PC-3 (cell line): ENCODE data around the gene LEUTX. TPM values are rescaled to one million over a fixed set of nuclear protein-coding genes. Genes with fewer than 3 reads are reported as not detected.
"Not testable (repeated sequence)": the region's sequence is repeated elsewhere in the genome, so short reads cannot be mapped to it uniquely, and the experiment has no call there.

Experiments used
- ATAC-seq: fragments of 200-7000 bp; cut with Tn5 transposase; 2 replicates; pipeline ENCODE4 v1.9.1; 2020; ENCODE audit warnings: mild to moderate bottlenecking, moderate library complexity
- BruUV-seq: library from RNA; stranded (reverse); fragments of 400-500 nt; replicated peaks from 2 replicates; lab custom pipeline; 2021; lab: Mats Ljungman, UMichigan
- CTCF ChIA-PET: fragments of 300-600 bp; sonication (Branson Sonifier 250); formaldehyde crosslinking; loops from one replicate; lab custom pipeline; 2022; ENCODE audit warnings: antibody characterized with exemption; lab: Charles Lee
- POLR2A ChIA-PET: fragments of 300-600 bp; sonication (Branson Sonifier 250); formaldehyde crosslinking; loops from one replicate; lab custom pipeline; 2022; ENCODE audit warnings: antibody characterized with exemption; ENCODE audit not compliant: unreplicated experiment; lab: Charles Lee
- DNase-seq: peaks from one replicate; pipeline ENCODE4 v3.0.0-alpha.2; 2015
- H2AFZ ChIP-seq: fragments of 300-600 bp; sonication (generic); 2 replicates; pipeline ENCODE4 v1.6.0; 2016; ENCODE audit warnings: antibody characterized with exemption, low read length
- H3F3A ChIP-seq: fragments of 300-600 bp; sonication (generic); one replicate; pipeline ENCODE4 v1.6.0; 2017; ENCODE audit warnings: antibody characterized with exemption, low read length, control low read depth, mild to moderate bottlenecking; ENCODE audit not compliant: unreplicated experiment
- H3K27ac ChIP-seq: fragments of 300-600 bp; sonication (generic); 2 replicates; pipeline ENCODE4 v1.5.1; 2016; ENCODE audit warnings: mild to moderate bottlenecking, low read length
- H3K27me3 ChIP-seq: fragments of 300-600 bp; sonication (generic); 2 replicates; pipeline ENCODE4 v1.6.1; 2016; ENCODE audit warnings: low read length, mixed read lengths
- H3K36me3 ChIP-seq: fragments of 300-600 bp; sonication (generic); 2 replicates; pipeline ENCODE4 v1.6.1; 2016; ENCODE audit warnings: low read depth, mixed run types, low read length, mixed read lengths
- H3K4me1 ChIP-seq: fragments of 300-600 bp; sonication (generic); 2 replicates; pipeline ENCODE4 v1.5.1; 2016; ENCODE audit warnings: low read length; ENCODE audit not compliant: insufficient read depth
- H3K4me2 ChIP-seq: fragments of 300-600 bp; sonication (generic); 2 replicates; pipeline ENCODE4 v1.6.0; 2016; ENCODE audit warnings: low read length
- H3K4me3 ChIP-seq: fragments of 300-600 bp; sonication (generic); 2 replicates; pipeline ENCODE4 v1.5.1; 2016; ENCODE audit warnings: mild to moderate bottlenecking, low read length, mixed read lengths
- H3K79me2 ChIP-seq: fragments of 300-600 bp; sonication (generic); 2 replicates; pipeline ENCODE4 v1.6.1; 2017; ENCODE audit warnings: low read length, mixed read lengths
- H3K9ac ChIP-seq: fragments of 300-600 bp; sonication (generic); 2 replicates; pipeline ENCODE4 v1.6.0; 2016; ENCODE audit warnings: mild to moderate bottlenecking, low read length
- H3K9me2 ChIP-seq: fragments of 300-600 bp; sonication (generic); replicated peaks from 2 replicates; pipeline ENCODE4 v1.6.1; 2016; ENCODE audit warnings: mixed run types, low read length, mixed read lengths
- H3K9me3 ChIP-seq: fragments of 300-600 bp; sonication (generic); 2 replicates; pipeline ENCODE4 v1.6.1; 2016; ENCODE audit warnings: low read length, mixed read lengths
- H4K20me1 ChIP-seq: fragments of 300-600 bp; sonication (generic); 2 replicates; pipeline ENCODE4 v1.6.1; 2016; ENCODE audit warnings: low read length, mixed read lengths
- CTCF ChIP-seq: fragments of 300-600 bp; sonication (generic); conservative IDR thresholded peaks from 2 replicates; pipeline ENCODE4 v1.5.1; 2017; ENCODE audit warnings: antibody characterized with exemption, low read depth, mild to moderate bottlenecking, low read length
- EZH2 ChIP-seq: fragments of 300-600 bp; sonication (generic); IDR thresholded peaks from one replicate; pipeline ENCODE4 v1.6.1; 2017; ENCODE audit warnings: antibody characterized with exemption, mild to moderate bottlenecking, low read length; ENCODE audit not compliant: unreplicated experiment
- EZH2phosphoT487 ChIP-seq: fragments of 300-600 bp; sonication (generic); IDR thresholded peaks from 2 replicates; pipeline ENCODE4 v1.6.1; 2018; ENCODE audit warnings: mild to moderate bottlenecking, antibody characterized with exemption, low read length, borderline replicate concordance
- intact Hi-C: fragments of 100-400 bp; cut with micrococcal nuclease; formaldehyde crosslinking; loops from 2 replicates; pipeline ENCODE4 v1.9.0; 2023
- total RNA-seq: library from RNA; depleted of rRNA; stranded (reverse); fragments of >200 nt; gene quantifications from 2 replicates; pipeline ENCODE4 v1.2.3, GENCODE V29; 2014

The LEUTX gene
- total RNA-seq, 1 experiment from 2014 or later: not detected

DNA sequence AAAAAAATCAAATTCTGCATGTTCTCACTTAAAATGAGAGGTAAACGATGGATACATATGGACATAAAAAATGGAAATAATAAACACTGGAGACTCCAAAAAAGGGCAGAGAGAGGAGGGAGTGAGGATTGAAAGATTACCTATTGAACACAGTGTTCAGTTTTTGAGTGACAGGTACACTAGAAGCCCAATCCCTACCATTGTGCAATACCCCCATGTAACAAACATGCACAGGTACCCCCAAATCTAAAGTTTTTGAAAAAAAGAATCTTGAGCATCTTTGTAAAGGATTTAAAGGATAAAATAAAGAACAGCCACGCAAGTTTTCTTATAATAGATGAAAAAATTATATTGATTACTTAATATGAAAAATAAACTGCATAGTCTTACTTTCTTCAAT is 24.1 kb upstream of the LEUTX start:
- H3K4me1 ChIP-seq: no peaks in the 10 kb centered on the region
- no peak overlapping the region for H3K4me3 ChIP-seq
- no peaks in the 10 kb centered on the region for H3K36me3 ChIP-seq
- no peaks in the 10 kb centered on the region for H3K9me3 ChIP-seq
- no peak overlapping the region for H3K9ac ChIP-seq
- ATAC-seq (no peak), DNase-seq (no peak)
- no peaks in the 10 kb centered on the region for H4K20me1 ChIP-seq
- H3K79me2 ChIP-seq: no peaks in the 10 kb centered on the region
- H3K27me3 ChIP-seq: peaks cover 63% of the 10 kb centered on the region
- POLR2A ChIA-PET: no interaction called here
- intact Hi-C loops: no loop called here
- no peaks in the 10 kb centered on the region for H3K9me2 ChIP-seq
- H2AFZ ChIP-seq: no peak overlapping the region
- H3F3A ChIP-seq: no peaks in the 10 kb centered on the region
- BruUV-seq: no TSS peak
- TF ChIP-seq CTCF: no peak
- TF ChIP-seq EZH2phosphoT487: no peak
- TF ChIP-seq EZH2: no peak
- no peak overlapping the region for H3K27ac ChIP-seq
- CTCF ChIA-PET: no interaction called here
- no peak overlapping the region for H3K4me2 ChIP-seq

DNA sequence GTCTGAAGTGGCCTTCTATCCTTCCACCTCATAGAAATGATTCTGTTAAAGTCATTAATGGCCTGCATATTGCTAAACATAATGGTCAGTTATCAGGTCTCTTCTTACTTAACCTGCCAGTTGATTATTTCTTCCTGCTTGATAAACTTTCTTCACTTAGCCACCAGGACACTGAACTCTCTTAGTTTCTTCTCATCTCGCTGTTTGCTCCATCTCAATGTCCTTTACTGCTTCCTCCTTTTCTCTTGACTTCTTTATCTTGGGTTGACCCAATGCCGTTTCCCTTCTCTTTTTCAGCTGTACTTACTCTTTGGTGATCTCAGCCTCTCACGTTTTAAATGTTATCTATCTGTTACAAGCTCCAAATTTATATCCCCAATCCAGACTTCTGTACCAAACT is 23.7 kb upstream of the LEUTX start:
- H3K27me3 ChIP-seq: peaks cover 66% of the 10 kb centered on the region
- H3K9me3 ChIP-seq: no peaks in the 10 kb centered on the region
- no peak overlapping the region for H3K4me3 ChIP-seq
- ATAC-seq: no peak
- DNase-seq: no peak
- no peak overlapping the region for H2AFZ ChIP-seq
- H3K79me2 ChIP-seq: no peaks in the 10 kb centered on the region
- H3F3A ChIP-seq: no peaks in the 10 kb centered on the region
- ChIA-PET POLR2A (no interaction called here), CTCF (no interaction called here)
- H3K36me3 ChIP-seq: no peaks in the 10 kb centered on the region
- H3K4me2 ChIP-seq: no peak overlapping the region
- TF ChIP-seq EZH2phosphoT487 (no peak), CTCF (no peak), EZH2 (no peak)
- no peaks in the 10 kb centered on the region for H3K4me1 ChIP-seq
- H3K27ac ChIP-seq: no peak overlapping the region
- no TSS peak for BruUV-seq
- no peak overlapping the region for H3K9ac ChIP-seq
- intact Hi-C loops: no loop called here
- H3K9me2 ChIP-seq: no peaks in the 10 kb centered on the region
- H4K20me1 ChIP-seq: no peaks in the 10 kb centered on the region

DNA sequence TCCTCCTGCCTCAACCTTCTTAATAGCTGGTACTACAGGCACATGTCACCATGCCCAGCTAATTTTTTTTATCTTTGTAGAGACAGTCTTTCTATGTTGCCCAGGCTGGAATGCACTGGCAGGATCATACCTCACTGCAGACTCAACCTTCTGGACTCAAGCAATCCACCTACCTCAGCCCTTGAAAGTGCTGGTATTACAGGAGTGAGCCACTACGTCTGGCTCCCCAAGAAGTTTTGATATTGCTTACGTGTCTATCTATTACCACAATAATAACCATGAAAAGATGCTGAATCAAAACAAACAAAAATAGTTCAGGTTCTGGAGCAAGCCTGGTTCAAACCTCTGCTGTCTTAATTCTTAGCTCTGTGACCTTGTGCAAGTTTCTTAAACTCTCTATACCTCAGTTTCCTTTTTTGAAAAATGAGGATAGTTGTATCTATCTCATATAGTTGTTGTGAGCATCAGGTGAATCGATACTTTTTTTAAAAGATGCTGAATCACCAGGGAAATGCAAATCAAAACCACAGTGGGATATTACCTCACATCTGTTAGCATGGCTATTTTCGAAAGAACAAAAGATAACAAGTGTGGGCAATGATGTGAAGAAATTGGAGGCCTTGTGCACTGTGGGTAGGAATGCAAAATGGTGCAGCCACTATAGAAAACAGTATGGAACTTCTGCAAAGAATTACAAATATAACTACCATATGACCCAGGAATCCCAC is 19.0 kb upstream of the LEUTX start:
- no TSS peak for BruUV-seq
- H3F3A ChIP-seq: no peaks in the 10 kb centered on the region
- H3K4me2 ChIP-seq: no peak overlapping the region
- no peak overlapping the region for H2AFZ ChIP-seq
- H3K9ac ChIP-seq: no peak overlapping the region
- H3K27ac ChIP-seq: no peak overlapping the region
- H3K9me2 ChIP-seq: no peaks in the 10 kb centered on the region
- intact Hi-C loops: no loop called here
- H3K36me3 ChIP-seq: no peaks in the 10 kb centered on the region
- no peak for DNase-seq
- no peak for ATAC-seq
- H3K4me3 ChIP-seq: no peak overlapping the region
- H3K4me1 ChIP-seq: no peaks in the 10 kb centered on the region
- ChIA-PET CTCF (no interaction called here), POLR2A (interaction anchor here (0.6 kb wide), 1 partner anchor 451 kb away, joined by 3 read pairs; no protein-coding TSS in a partner anchor)
- no peaks in the 10 kb centered on the region for H4K20me1 ChIP-seq
- no peak for TF ChIP-seq EZH2phosphoT487
- TF ChIP-seq EZH2: no peak
- TF ChIP-seq CTCF: no peak
- H3K27me3 ChIP-seq: peaks cover 44% of the 10 kb centered on the region
- H3K79me2 ChIP-seq: no peaks in the 10 kb centered on the region
- no peaks in the 10 kb centered on the region for H3K9me3 ChIP-seq

DNA sequence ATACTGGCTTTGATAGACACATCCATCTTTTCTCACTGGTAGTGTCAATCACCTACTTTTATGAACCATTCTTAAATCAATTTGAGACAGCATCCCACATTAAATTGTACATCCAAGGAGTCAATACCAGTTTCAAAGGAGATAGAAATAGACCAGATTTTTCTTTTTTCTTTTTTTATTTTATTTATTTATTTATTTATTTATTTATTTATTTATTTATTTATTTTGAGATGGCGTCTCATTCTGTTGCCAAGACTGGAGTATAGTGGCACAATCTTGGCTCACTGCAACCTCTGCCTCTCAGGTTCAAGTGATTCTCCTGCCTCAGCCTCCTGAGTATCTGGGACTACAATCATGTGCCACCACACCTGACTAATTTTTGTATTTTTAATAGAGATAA is 16.8 kb upstream of the LEUTX start:
- not testable (repeated sequence) for BruUV-seq

More for the DNA sequence above, 16.8 kb upstream of the LEUTX start:
- H3K9me3 ChIP-seq, DNase-seq, H2AFZ ChIP-seq, H3K4me2 ChIP-seq, H4K20me1 ChIP-seq, H3K9me2 ChIP-seq, POLR2A ChIA-PET, H3K27ac ChIP-seq, ATAC-seq, intact Hi-C loops, H3F3A ChIP-seq, CTCF ChIA-PET, H3K79me2 ChIP-seq, H3K4me3 ChIP-seq, H3K4me1 ChIP-seq, H3K36me3 ChIP-seq, H3K9ac ChIP-seq: not testable (repeated sequence)
- peaks cover 25% of the 10 kb centered on the region; the same call in 1 of the 2 replicates for H3K27me3 ChIP-seq
